HG03571 (cell line): ENCODE measurements around the gene MROH9.

Experiments used
- ATAC-seq: cut with Tn5 transposase; IDR thresholded peaks from one replicate; pipeline ENCODE4 v1.9.1; 2021; ENCODE audit not compliant: unreplicated experiment

The MROH9 gene

DNA sequence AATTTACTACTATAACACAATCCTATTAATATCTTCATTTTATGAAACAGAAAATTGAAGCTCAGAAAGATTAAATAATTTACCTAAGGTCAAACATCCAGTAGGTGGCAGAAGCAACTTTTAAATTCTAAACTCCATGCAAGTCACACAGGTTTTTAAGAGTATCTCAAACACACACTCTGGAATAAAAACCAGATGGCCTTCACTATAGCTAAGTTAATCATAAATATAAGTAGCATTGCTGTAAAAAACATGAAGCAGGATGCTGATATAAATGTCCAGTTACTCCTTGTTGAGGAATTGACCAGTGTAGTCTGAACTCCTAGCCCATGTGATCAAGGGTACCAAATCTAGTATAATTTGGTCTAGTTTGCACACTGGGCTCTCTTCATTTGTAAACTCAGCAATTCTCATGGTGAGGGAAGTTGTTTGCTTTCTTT lies 146.0 kb downstream of the MROH9 start:
- no peak for ATAC-seq

DNA sequence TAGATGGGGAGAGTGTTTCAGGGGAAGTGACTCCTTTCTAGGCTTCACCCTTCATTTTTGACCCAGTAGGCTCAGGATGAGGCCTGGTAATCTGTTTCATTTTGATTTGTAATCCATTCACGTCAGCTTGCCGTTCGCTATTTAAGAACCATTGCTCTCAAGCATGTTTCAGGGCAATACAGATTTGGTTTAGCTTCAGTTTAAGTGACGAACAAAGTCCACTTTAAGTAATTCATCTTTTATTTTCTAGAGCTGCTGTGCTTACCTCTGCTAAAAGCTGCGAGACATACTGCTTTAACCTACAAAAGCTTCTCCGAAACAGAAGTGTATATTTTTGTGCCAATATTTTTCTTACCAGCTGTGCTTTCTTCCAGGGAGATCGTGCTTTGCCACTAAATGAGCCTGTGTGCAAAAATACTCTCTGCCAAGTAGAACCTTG lies 146.4 kb downstream of the MROH9 start:
- ATAC-seq = no peak

- ATAC-seq = no peak
These were observed 147.3 kb downstream of the MROH9 start for GRCh38 chr1:171082606-171083005.

- no peak for ATAC-seq
These were observed 147.9 kb downstream of the MROH9 start for GRCh38 chr1:171083222-171083621.

GRCh38 chr1:171084091-171084490 lies 148.8 kb downstream of the MROH9 start:
- ATAC-seq = no peak

DNA sequence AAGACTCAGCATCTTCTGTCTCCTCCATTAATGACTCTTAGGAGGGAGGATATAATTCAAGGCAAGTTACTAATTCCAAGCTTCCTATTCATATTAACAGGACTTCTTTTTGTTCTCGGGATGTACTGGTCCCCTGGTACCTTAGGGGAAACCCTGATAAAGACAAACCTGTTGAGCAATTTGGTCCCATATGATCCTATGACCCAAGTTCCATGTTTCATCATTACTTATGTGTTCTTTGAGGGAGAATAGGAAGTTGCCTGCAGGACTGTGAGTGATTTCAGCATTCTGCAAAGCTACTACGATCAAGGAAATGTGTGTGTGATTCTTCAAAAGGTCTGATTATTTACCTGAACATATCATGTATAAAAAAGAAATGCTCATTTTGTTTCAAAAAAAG lies 149.5 kb downstream of the MROH9 start:
- ATAC-seq = no peak

- no peak for ATAC-seq
These were observed 152.6 kb downstream of the MROH9 start for GRCh38 chr1:171087896-171088295.

GRCh38 chr1:171090604-171091003 lies 155.3 kb downstream of the MROH9 start, which contains the start of gene FMO3:
TSS of gene FMO3 (plus strand) at chr1:171090905. CDS start at chr1:171092659, 1,754 bp downstream.
- ATAC-seq = no peak

GRCh38 chr1:171103862-171104261 lies 168.5 kb downstream of the MROH9 start:
- ATAC-seq = no peak

- ATAC-seq = no peak
These were observed 172.1 kb downstream of the MROH9 start for GRCh38 chr1:171107262-171107940.

GRCh38 chr1:171107969-171108368 lies 172.6 kb downstream of the MROH9 start:
- no peak for ATAC-seq

GRCh38 chr1:171109966-171110365 lies 174.6 kb downstream of the MROH9 start:
- no peak for ATAC-seq

GRCh38 chr1:171110621-171111326 lies 175.4 kb downstream of the MROH9 start:
- no peak for ATAC-seq

DNA sequence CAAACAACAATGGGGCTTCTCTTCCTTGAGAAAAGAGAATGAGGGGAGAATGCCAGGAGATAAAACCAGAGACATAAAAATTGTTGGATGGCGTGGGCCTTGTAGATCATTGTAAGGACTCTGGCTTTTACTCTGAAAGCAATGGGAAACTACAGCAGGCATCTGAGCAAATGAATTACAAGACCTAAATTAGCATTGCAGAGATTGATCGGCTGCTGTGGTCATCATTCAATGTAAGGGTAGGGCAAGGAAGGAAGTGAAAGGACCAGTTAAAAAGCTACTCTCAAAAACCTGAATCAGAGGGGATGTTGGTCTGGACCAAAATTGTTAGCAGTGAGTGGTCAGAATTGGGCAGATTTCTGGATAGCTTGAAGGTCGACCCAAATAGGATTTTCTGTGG lies 176.8 kb downstream of the MROH9 start:
- no peak for ATAC-seq

DNA sequence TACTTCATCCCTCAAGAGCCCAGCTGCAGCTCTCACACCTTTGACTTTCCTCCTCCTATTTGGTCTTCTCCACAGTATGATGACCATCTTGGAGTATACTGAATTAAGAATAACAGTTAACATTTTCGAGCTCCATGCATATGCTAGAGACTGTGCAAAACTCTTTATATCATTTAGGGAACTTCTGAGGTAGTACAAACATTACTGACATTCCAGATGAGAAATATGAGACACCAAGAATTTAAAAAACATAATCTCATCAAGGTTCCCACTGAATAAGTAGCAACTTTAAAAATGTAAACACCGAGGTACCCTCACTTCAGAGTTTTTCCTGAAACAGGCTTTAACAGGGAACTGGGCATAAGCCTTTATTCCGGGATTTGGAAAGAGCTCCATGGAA lies 178.0 kb downstream of the MROH9 start:
- ATAC-seq = no peak
